ENCODE measurements around the gene AREG.
"Not testable (repeated sequence)": the region's sequence is repeated elsewhere in the genome, so short reads cannot be mapped to it uniquely, and the experiment has no call there.

Gene AREG

GRCh38 chr4:74444891-74445642 lies at the start of gene AREG:
AREG (plus strand) TSS chr4:74445136; CDS start chr4:74445346, 210 bp downstream.
- H3K9me3 ChIP-seq (ENCODE audit: severe bottlenecking) = no peaks in the 10 kb centered on the region
- H3K27me3 ChIP-seq (ENCODE audit: insufficient read depth, poor library complexity, severe bottlenecking) = no peaks in the 10 kb centered on the region
- peaks cover 32% of the 10 kb centered on the region for H3K4me1 ChIP-seq (ENCODE audit: insufficient read depth, poor library complexity, severe bottlenecking)
- peaks cover 52% of the 10 kb centered on the region for H3K36me3 ChIP-seq (ENCODE audit: low read depth)
- ATAC-seq (ENCODE audit: low read depth) (peak; percentile 63), DNase-seq (ENCODE audit: low spot score) (peak; percentile 92)
- H3K27ac ChIP-seq (ENCODE audit: poor library complexity, severe bottlenecking) = peak within 1 kb of the TSS; percentile 98
- H3K4me3 ChIP-seq (ENCODE audit: severe bottlenecking) = peak within 1 kb of the TSS; percentile 59
- TF ChIP-seq CTCF (IDR thresholded peaks at IDR 0.05; ENCODE audit: poor library complexity, severe bottlenecking) = peak; percentile 52

- TF ChIP-seq CTCF (IDR thresholded peaks at IDR 0.05; ENCODE audit: poor library complexity, severe bottlenecking) = no peak
These were observed 49.3 kb upstream of the AREG start for GRCh38 chr4:74395633-74396032.

GRCh38 chr4:74397748-74398426 lies 47.0 kb upstream of the AREG start:
- DNase-seq (ENCODE audit: low spot score) = no peak
- Histone ChIP-seq H3K27ac (ENCODE audit: poor library complexity, severe bottlenecking) (peak overlapping the region; percentile 57), H3K4me3 (ENCODE audit: severe bottlenecking) (peak overlapping the region; percentile 22)

More at GRCh38 chr4:74395633-74396032, 49.3 kb upstream of the AREG start:
- ATAC-seq (ENCODE audit: low read depth) (no peak), DNase-seq (ENCODE audit: low spot score) (no peak)
- H3K27me3 ChIP-seq (ENCODE audit: insufficient read depth, poor library complexity, severe bottlenecking) = no peaks in the 10 kb centered on the region
- no peaks in the 10 kb centered on the region for H3K36me3 ChIP-seq (ENCODE audit: low read depth)
- H3K4me1 ChIP-seq (ENCODE audit: insufficient read depth, poor library complexity, severe bottlenecking) = peaks cover 25% of the 10 kb centered on the region
- H3K9me3 ChIP-seq (ENCODE audit: severe bottlenecking) = no peaks in the 10 kb centered on the region
- H3K4me3 ChIP-seq (ENCODE audit: severe bottlenecking) = no peak overlapping the region
- peak overlapping the region; percentile 38 for H3K27ac ChIP-seq (ENCODE audit: poor library complexity, severe bottlenecking)

GRCh38 chr4:74398894-74399589 lies 45.9 kb upstream of the AREG start:
- not testable (repeated sequence) for ATAC-seq (ENCODE audit: low read depth); DNase-seq (ENCODE audit: low spot score); H3K9me3 ChIP-seq (ENCODE audit: severe bottlenecking); H3K4me3 ChIP-seq (ENCODE audit: severe bottlenecking); H3K36me3 ChIP-seq (ENCODE audit: low read depth); H3K27me3 ChIP-seq (ENCODE audit: insufficient read depth, poor library complexity, severe bottlenecking)
- H3K27ac ChIP-seq (ENCODE audit: poor library complexity, severe bottlenecking) = peak overlapping the region; percentile 57
- peaks cover 25% of the 10 kb centered on the region for H3K4me1 ChIP-seq (ENCODE audit: insufficient read depth, poor library complexity, severe bottlenecking)

More at GRCh38 chr4:74397748-74398426, 47.0 kb upstream of the AREG start:
- Histone ChIP-seq H3K36me3 (ENCODE audit: low read depth) (no peaks in the 10 kb centered on the region), H3K4me1 (ENCODE audit: insufficient read depth, poor library complexity, severe bottlenecking) (peaks cover 25% of the 10 kb centered on the region), H3K27me3 (ENCODE audit: insufficient read depth, poor library complexity, severe bottlenecking) (no peaks in the 10 kb centered on the region), H3K9me3 (ENCODE audit: severe bottlenecking) (no peaks in the 10 kb centered on the region)
- ATAC-seq (ENCODE audit: low read depth) = 0 out of 3 replicates have a peak, but pooled peaks have one; percentile 26
- no peak for TF ChIP-seq CTCF (IDR thresholded peaks at IDR 0.05; ENCODE audit: poor library complexity, severe bottlenecking)

- H3K27me3 ChIP-seq (ENCODE audit: insufficient read depth, poor library complexity, severe bottlenecking) = no peaks in the 10 kb centered on the region
- H3K27ac ChIP-seq (ENCODE audit: poor library complexity, severe bottlenecking) = no peak overlapping the region
- H3K4me1 ChIP-seq (ENCODE audit: insufficient read depth, poor library complexity, severe bottlenecking) = peaks cover 16% of the 10 kb centered on the region
- H3K9me3 ChIP-seq (ENCODE audit: severe bottlenecking) = no peaks in the 10 kb centered on the region
- TF ChIP-seq CTCF (IDR thresholded peaks at IDR 0.05; ENCODE audit: poor library complexity, severe bottlenecking) = no peak
- H3K36me3 ChIP-seq (ENCODE audit: low read depth) = no peaks in the 10 kb centered on the region
- no peak for ATAC-seq (ENCODE audit: low read depth)
- no peak overlapping the region for H3K4me3 ChIP-seq (ENCODE audit: severe bottlenecking)
- DNase-seq (ENCODE audit: low spot score) = no peak
These were observed 44.5 kb upstream of the AREG start for GRCh38 chr4:74400395-74400794.
